HCT116 (cell line): ENCODE results near the gene ARL15. TPM values are rescaled to one million over a fixed set of nuclear protein-coding genes. Genes with fewer than 3 reads are reported as not detected.

Experiments
- ATAC-seq: fragments of 200-7000 bp; cut with Tn5 transposase; 2 replicates; pipeline ENCODE4 v1.9.1; 2020; ENCODE audit warnings: mild to moderate bottlenecking, moderate library complexity
- BruUV-seq: library from RNA; stranded (reverse); fragments of 400-500 nt; replicated peaks from 2 replicates; lab custom pipeline; 2021; lab: Mats Ljungman, UMichigan
- CTCF ChIA-PET: fragments of 300-600 bp; sonication (Branson Sonifier 250); formaldehyde crosslinking; loops from one replicate; lab custom pipeline; 2021; ENCODE audit warnings: antibody characterized with exemption; lab: Charles Lee
- POLR2A ChIA-PET: fragments of 300-600, 350-600 bp; sonication (Branson Sonifier 250); formaldehyde crosslinking; loops from one replicate; lab custom pipeline; 2021; ENCODE audit warnings: antibody characterized with exemption; lab: Charles Lee
- RAD21 ChIA-PET, 2 experiments: fragments of 300-600 bp; sonication (Branson Sonifier 250); formaldehyde crosslinking; loops; one replicate each; lab custom pipeline; 2023; ENCODE audit warnings: low total read pairs in 2 of 2; ENCODE audit not compliant: uncharacterized antibody in 2 of 2, unreplicated experiment in 2 of 2, low non-redundant PET in 1 of 2; lab: Charles Lee
- DNase-seq: peaks from one replicate; pipeline ENCODE4 v3.0.0-alpha.2; 2010; ENCODE audit warnings: low read depth, low spot score
- H2AFZ ChIP-seq: fragments of 200-600 bp; shearing (Covaris generic), sonication (generic); 2 replicates; pipeline ENCODE4 v1.6.1; 2017; ENCODE audit warnings: low read depth, mixed run types, mixed read lengths, antibody characterized with exemption, low read length; ENCODE audit not compliant: poor library complexity, severe bottlenecking
- H3K27ac ChIP-seq: 2 replicates; pipeline ENCODE4 v1.5.1; 2012; ENCODE audit warnings: low read depth, low read length
- H3K27me3 ChIP-seq: fragments of 200-600 bp; sonication (generic); 2 replicates; pipeline ENCODE4 v1.6.1; 2016; ENCODE audit warnings: mixed run types, low read length, mixed read lengths; ENCODE audit not compliant: insufficient read depth
- H3K36me3 ChIP-seq, 2 experiments: fragments of 200-500 bp in 1 of 2; fragments of 200-600 bp in 1 of 2; sonication (Bioruptor generic) in 1 of 2; sonication (generic) in 1 of 2; 2 replicates each; pipeline versions ENCODE4 v1.5.1 to v1.6.1; 2014 to 2016; ENCODE audit warnings: low read length in 2 of 2, inconsistent platforms in 1 of 2, mixed read lengths in 1 of 2, mixed run types in 1 of 2; ENCODE audit not compliant: insufficient read depth in 2 of 2, control insufficient read depth in 1 of 2
- H3K4me1 ChIP-seq, 2 experiments: fragments of 200-600 bp in 1 of 2; sonication (generic) in 1 of 2; 2 replicates each; pipeline versions ENCODE4 v1.5.1 to v1.6.1; 2012 to 2017; ENCODE audit warnings: low read length in 2 of 2, inconsistent platforms in 1 of 2, mild to moderate bottlenecking in 1 of 2, mixed read lengths in 1 of 2, mixed run types in 1 of 2, moderate library complexity in 1 of 2; ENCODE audit not compliant: insufficient read depth in 2 of 2, control insufficient read depth in 1 of 2
- H3K4me2 ChIP-seq: fragments of 200-600 bp; sonication (generic); 2 replicates; pipeline ENCODE4 v1.6.1; 2017; ENCODE audit warnings: mixed run types, low read length, mixed read lengths
- H3K4me3 ChIP-seq, 2 experiments: fragments of 200-600 bp in 1 of 2; sonication (generic) in 1 of 2; replicated peaks in 1 of 2; 2 replicates each; pipeline ENCODE4 v1.5.1; 2011 to 2016; ENCODE audit warnings: low read length in 2 of 2, control low read depth in 1 of 2, low read depth in 1 of 2, mild to moderate bottlenecking in 1 of 2, mixed read lengths in 1 of 2, mixed run types in 1 of 2
- H3K79me2 ChIP-seq: fragments of 200-600 bp; sonication (generic); 2 replicates; pipeline ENCODE4 v1.6.1; 2017; ENCODE audit warnings: mild to moderate bottlenecking, mixed run types, low read length, moderate library complexity, mixed read lengths; ENCODE audit not compliant: insufficient read depth
- H3K9ac ChIP-seq: fragments of 200-600 bp; sonication (generic); 2 replicates; pipeline ENCODE4 v1.6.1; 2016; ENCODE audit warnings: low read length, mixed read lengths
- H3K9me2 ChIP-seq: fragments of 200-600 bp; sonication (generic), shearing (Covaris generic); 2 replicates; pipeline ENCODE4 v1.6.1; 2017; ENCODE audit warnings: mixed run types, mild to moderate bottlenecking, moderate library complexity; ENCODE audit not compliant: insufficient read depth
- H3K9me3 ChIP-seq, 2 experiments: fragments of 200-500 bp in 1 of 2; fragments of 200-600 bp in 1 of 2; sonication (Bioruptor generic) in 1 of 2; sonication (generic) in 1 of 2; 2 replicates each; pipeline ENCODE4 v1.6.1; 2014 to 2017; ENCODE audit warnings: low read length in 2 of 2, mixed read lengths in 2 of 2, inconsistent platforms in 1 of 2, low read depth in 1 of 2, mild to moderate bottlenecking in 1 of 2, mixed run types in 1 of 2, moderate library complexity in 1 of 2; ENCODE audit not compliant: control insufficient read depth in 1 of 2, insufficient read depth in 1 of 2
- H4K20me1 ChIP-seq: fragments of 200-600 bp; sonication (generic), shearing (Covaris generic); 2 replicates; pipeline ENCODE4 v1.6.1; 2017; ENCODE audit warnings: mixed run types, mild to moderate bottlenecking, moderate library complexity; ENCODE audit not compliant: insufficient read depth
- CEBPB ChIP-seq: IDR thresholded peaks from 2 replicates; pipeline ENCODE4 v1.6.1; 2012; ENCODE audit warnings: low read depth
- EGR1 ChIP-seq: IDR thresholded peaks from 2 replicates; pipeline ENCODE4 v1.6.1; 2012; ENCODE audit warnings: low read depth
- ELF1 ChIP-seq: IDR thresholded peaks from 2 replicates; pipeline ENCODE4 v1.6.1; 2012; ENCODE audit warnings: low read depth, borderline replicate concordance
- EZH2 ChIP-seq: fragments of 200-600 bp; sonication (generic); IDR thresholded peaks from 2 replicates; pipeline ENCODE4 v1.6.1; 2017; ENCODE audit warnings: antibody characterized with exemption, mixed run types
- EZH2phosphoT487 ChIP-seq: fragments of 200-600 bp; IDR thresholded peaks from 2 replicates; pipeline ENCODE4 v1.6.1; 2018; ENCODE audit warnings: antibody characterized with exemption, borderline replicate concordance
- FOSL1 ChIP-seq: IDR thresholded peaks from 2 replicates; pipeline ENCODE4 v1.6.1; 2012; ENCODE audit warnings: low read depth
- JUND ChIP-seq: IDR thresholded peaks from 2 replicates; pipeline ENCODE4 v1.6.1; 2012
- POLR2AphosphoS5 ChIP-seq: IDR thresholded peaks from 2 replicates; pipeline ENCODE4 v1.6.1; 2011; ENCODE audit warnings: mild to moderate bottlenecking, low read depth, low read length, moderate library complexity
- RAD21 ChIP-seq: IDR thresholded peaks from 2 replicates; pipeline ENCODE4 v1.6.1; 2012; ENCODE audit warnings: low read depth, mild to moderate bottlenecking
- SP1 ChIP-seq: IDR thresholded peaks from 2 replicates; pipeline ENCODE4 v1.6.1; 2012; ENCODE audit warnings: low read depth
- SRF ChIP-seq: IDR thresholded peaks from 2 replicates; pipeline ENCODE4 v1.6.1; 2012; ENCODE audit warnings: low read depth
- YY1 ChIP-seq: IDR thresholded peaks from 2 replicates; pipeline ENCODE4 v1.6.1; 2011; ENCODE audit warnings: low read length, low read depth, moderate library complexity, mild to moderate bottlenecking; ENCODE audit not compliant: insufficient replicate concordance; ENCODE audit errors: extremely low read depth
- intact Hi-C: fragments of 100-400 bp; cut with micrococcal nuclease; formaldehyde crosslinking; loops from 2 replicates; pipeline ENCODE4 v1.10.0; 2022
- total RNA-seq: library from RNA; stranded (reverse); gene quantifications from one replicate; pipeline ENCODE4 v1.2.1, GENCODE V29; 2021; ENCODE audit not compliant: unreplicated experiment
- TF ChIP-seq, protein P1 (sequence below): IDR thresholded peaks from 2 replicates; pipeline ENCODE4 v1.6.1; 2012; ENCODE audit warnings: low read depth
- TF ChIP-seq, protein P2 (sequence below): IDR thresholded peaks from 2 replicates; pipeline ENCODE4 v1.6.1; 2012
- TF ChIP-seq, protein P3 (sequence below): IDR thresholded peaks from 2 replicates; pipeline ENCODE4 v1.6.1; 2012
- TF ChIP-seq, protein P4 (sequence below): IDR thresholded peaks from 2 replicates; pipeline ENCODE4 v1.6.1; 2011; ENCODE audit warnings: mild to moderate bottlenecking, low read length, moderate library complexity; ENCODE audit not compliant: insufficient replicate concordance; ENCODE audit errors: extremely low read depth

The ARL15 gene
- total RNA-seq, 1 experiment from 2014 or later = 15.0 TPM

DNA sequence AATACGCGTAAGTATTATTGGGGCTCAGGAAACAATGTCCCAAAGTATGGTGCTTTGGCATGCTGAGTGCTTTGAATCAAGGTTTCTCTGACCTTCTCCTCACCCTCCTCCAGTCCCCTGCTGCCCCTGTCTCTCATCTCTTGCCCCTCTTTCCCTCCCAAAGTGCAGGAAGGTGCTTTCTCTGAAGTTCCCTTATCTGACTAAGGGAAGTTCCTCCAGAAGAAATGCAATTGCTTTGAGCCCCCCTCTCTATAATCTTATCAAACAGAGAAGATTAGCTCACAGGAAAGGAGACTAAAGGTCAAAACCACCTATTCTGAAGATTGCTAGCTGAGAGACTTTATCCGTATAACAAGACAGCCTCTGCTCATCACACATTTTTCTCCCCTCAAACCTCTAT lies 288.1 kb downstream of the ARL15 start:
- Histone ChIP-seq H3K9me2 (no peaks in the 10 kb centered on the region), H3K4me3 (no peak overlapping the region), H2AFZ (no peak overlapping the region), H3K36me3 (no peaks in the 10 kb centered on the region), H3K27me3 (no peaks in the 10 kb centered on the region), H3K4me1 (no peaks in the 10 kb centered on the region), H3K9me3 (no peaks in the 10 kb centered on the region), H3K27ac (no peak overlapping the region), H3K9ac (no peak overlapping the region), H4K20me1 (no peaks in the 10 kb centered on the region), H3K4me2 (no peak overlapping the region), H3K79me2 (no peaks in the 10 kb centered on the region)
- POLR2A ChIA-PET = no interaction called here
- DNase-seq = no peak
- CTCF ChIA-PET = no interaction called here
- ATAC-seq = no peak
- intact Hi-C loops = no loop called here
- RAD21 ChIA-PET = no interaction called here
- TF ChIP-seq FOSL1 = no peak
- no peak for TF ChIP-seq EZH2phosphoT487
- TF ChIP-seq, protein P1, sequence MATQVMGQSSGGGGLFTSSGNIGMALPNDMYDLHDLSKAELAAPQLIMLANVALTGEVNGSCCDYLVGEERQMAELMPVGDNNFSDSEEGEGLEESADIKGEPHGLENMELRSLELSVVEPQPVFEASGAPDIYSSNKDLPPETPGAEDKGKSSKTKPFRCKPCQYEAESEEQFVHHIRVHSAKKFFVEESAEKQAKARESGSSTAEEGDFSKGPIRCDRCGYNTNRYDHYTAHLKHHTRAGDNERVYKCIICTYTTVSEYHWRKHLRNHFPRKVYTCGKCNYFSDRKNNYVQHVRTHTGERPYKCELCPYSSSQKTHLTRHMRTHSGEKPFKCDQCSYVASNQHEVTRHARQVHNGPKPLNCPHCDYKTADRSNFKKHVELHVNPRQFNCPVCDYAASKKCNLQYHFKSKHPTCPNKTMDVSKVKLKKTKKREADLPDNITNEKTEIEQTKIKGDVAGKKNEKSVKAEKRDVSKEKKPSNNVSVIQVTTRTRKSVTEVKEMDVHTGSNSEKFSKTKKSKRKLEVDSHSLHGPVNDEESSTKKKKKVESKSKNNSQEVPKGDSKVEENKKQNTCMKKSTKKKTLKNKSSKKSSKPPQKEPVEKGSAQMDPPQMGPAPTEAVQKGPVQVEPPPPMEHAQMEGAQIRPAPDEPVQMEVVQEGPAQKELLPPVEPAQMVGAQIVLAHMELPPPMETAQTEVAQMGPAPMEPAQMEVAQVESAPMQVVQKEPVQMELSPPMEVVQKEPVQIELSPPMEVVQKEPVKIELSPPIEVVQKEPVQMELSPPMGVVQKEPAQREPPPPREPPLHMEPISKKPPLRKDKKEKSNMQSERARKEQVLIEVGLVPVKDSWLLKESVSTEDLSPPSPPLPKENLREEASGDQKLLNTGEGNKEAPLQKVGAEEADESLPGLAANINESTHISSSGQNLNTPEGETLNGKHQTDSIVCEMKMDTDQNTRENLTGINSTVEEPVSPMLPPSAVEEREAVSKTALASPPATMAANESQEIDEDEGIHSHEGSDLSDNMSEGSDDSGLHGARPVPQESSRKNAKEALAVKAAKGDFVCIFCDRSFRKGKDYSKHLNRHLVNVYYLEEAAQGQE = no peak
- TF ChIP-seq CEBPB = no peak
- TF ChIP-seq ELF1 = no peak
- TF ChIP-seq, protein P2, sequence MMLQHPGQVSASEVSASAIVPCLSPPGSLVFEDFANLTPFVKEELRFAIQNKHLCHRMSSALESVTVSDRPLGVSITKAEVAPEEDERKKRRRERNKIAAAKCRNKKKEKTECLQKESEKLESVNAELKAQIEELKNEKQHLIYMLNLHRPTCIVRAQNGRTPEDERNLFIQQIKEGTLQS = no peak
- TF ChIP-seq, protein P3, sequence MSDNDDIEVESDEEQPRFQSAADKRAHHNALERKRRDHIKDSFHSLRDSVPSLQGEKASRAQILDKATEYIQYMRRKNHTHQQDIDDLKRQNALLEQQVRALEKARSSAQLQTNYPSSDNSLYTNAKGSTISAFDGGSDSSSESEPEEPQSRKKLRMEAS = no peak
- TF ChIP-seq EGR1 = no peak
- no peak for TF ChIP-seq POLR2AphosphoS5
- no peak for TF ChIP-seq JUND
- TF ChIP-seq SRF = no peak
- no peak for TF ChIP-seq YY1
- no peak for TF ChIP-seq EZH2
- TF ChIP-seq, protein P4, sequence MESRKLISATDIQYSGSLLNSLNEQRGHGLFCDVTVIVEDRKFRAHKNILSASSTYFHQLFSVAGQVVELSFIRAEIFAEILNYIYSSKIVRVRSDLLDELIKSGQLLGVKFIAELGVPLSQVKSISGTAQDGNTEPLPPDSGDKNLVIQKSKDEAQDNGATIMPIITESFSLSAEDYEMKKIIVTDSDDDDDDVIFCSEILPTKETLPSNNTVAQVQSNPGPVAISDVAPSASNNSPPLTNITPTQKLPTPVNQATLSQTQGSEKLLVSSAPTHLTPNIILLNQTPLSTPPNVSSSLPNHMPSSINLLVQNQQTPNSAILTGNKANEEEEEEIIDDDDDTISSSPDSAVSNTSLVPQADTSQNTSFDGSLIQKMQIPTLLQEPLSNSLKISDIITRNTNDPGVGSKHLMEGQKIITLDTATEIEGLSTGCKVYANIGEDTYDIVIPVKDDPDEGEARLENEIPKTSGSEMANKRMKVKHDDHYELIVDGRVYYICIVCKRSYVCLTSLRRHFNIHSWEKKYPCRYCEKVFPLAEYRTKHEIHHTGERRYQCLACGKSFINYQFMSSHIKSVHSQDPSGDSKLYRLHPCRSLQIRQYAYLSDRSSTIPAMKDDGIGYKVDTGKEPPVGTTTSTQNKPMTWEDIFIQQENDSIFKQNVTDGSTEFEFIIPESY = no peak
- TF ChIP-seq SP1 = no peak
- no peak for TF ChIP-seq RAD21
- BruUV-seq = no TSS peak
